Measurements from ENCODE around the gene PPP6R3. TPM values are rescaled to one million over a fixed set of nuclear protein-coding genes. Genes with fewer than 3 reads are reported as not detected.
A peak's percentile ranks its signal among the peaks of the same experiment; 100 is the strongest.

The PPP6R3 gene
- total RNA-seq, 2 donors from 2014 or later = 84.2 to 92.9 TPM

GRCh38 chr11:68652683-68653156 lies 192.2 kb downstream of the PPP6R3 start:
- intact Hi-C loops (cut with DNase I) = loop anchor here in 1 of 2 donors (5.0 kb wide), 1 partner anchor 1415 kb away; no protein-coding TSS in a partner anchor
- no peak for DNase-seq (ENCODE audit: low spot score)

- intact Hi-C loops (cut with DNase I) = loop anchor here in 1 of 2 donors (5.0 kb wide), 1 partner anchor 1414 kb away; no protein-coding TSS in a partner anchor
- no peak for DNase-seq (ENCODE audit: low spot score)
These were observed 193.2 kb downstream of the PPP6R3 start for GRCh38 chr11:68653486-68654430.

GRCh38 chr11:68654978-68655377 lies 194.4 kb downstream of the PPP6R3 start:
- intact Hi-C loops (cut with DNase I) = loop anchor here in 1 of 2 donors (5.0 kb wide), 2 partner anchors 1412 to 1608 kb away; no protein-coding TSS in a partner anchor

GRCh38 chr11:68655406-68655805 lies 194.9 kb downstream of the PPP6R3 start:
- intact Hi-C loops (cut with DNase I) = loop anchor here in 1 of 2 donors (5.0 kb wide), 1 partner anchor 1608 kb away; no protein-coding TSS in a partner anchor
- DNase-seq (ENCODE audit: low spot score) = peak; percentile 48

More at GRCh38 chr11:68654978-68655377, 194.4 kb downstream of the PPP6R3 start:
- no peak for DNase-seq (ENCODE audit: low spot score)

- intact Hi-C loops (cut with DNase I) = loop anchor here in 1 of 2 donors (5.0 kb wide), 1 partner anchor 1609 kb away; no protein-coding TSS in a partner anchor
- no peak for DNase-seq (ENCODE audit: low spot score)
These were observed 195.3 kb downstream of the PPP6R3 start for GRCh38 chr11:68655806-68656205.

- peak; percentile 70 for DNase-seq (ENCODE audit: low spot score)
- intact Hi-C loops (cut with DNase I) = loop anchor here in 1 of 2 donors (5.0 kb wide), 1 partner anchor 1610 kb away; no protein-coding TSS in a partner anchor
These were observed 196.6 kb downstream of the PPP6R3 start for GRCh38 chr11:68657021-68657780.

GRCh38 chr11:68658097-68658496 lies 197.5 kb downstream of the PPP6R3 start:
- DNase-seq (ENCODE audit: low spot score) = peak; percentile 55
- intact Hi-C loops (cut with DNase I) = loop anchor here in 1 of 2 donors (5.0 kb wide), 1 partner anchor 1611 kb away; no protein-coding TSS in a partner anchor

- DNase-seq (ENCODE audit: low spot score) = peak; percentile 80
- intact Hi-C loops (cut with DNase I) = loop anchor here in 1 of 2 donors (5.0 kb wide), 1 partner anchor 1611 kb away; no protein-coding TSS in a partner anchor
These were observed 198.1 kb downstream of the PPP6R3 start for GRCh38 chr11:68658661-68659060.

GRCh38 chr11:68659158-68659921 lies 198.8 kb downstream of the PPP6R3 start:
- DNase-seq (ENCODE audit: low spot score) = peak; percentile 91

GRCh38 chr11:68660066-68660810 lies 199.7 kb downstream of the PPP6R3 start:
- intact Hi-C loops (cut with DNase I) = no loop called here
- DNase-seq (ENCODE audit: low spot score) = peak; percentile 62

More at GRCh38 chr11:68659158-68659921, 198.8 kb downstream of the PPP6R3 start:
- intact Hi-C loops (cut with DNase I) = loop anchor here in 1 of 2 donors (5.0 kb wide), 1 partner anchor 1612 kb away; no protein-coding TSS in a partner anchor

GRCh38 chr11:68661014-68661413 lies 200.5 kb downstream of the PPP6R3 start:
- intact Hi-C loops (cut with DNase I) = no loop called here

GRCh38 chr11:68661697-68662603 lies 201.4 kb downstream of the PPP6R3 start:
- intact Hi-C loops (cut with DNase I) = no loop called here
- peak; percentile 67 for DNase-seq (ENCODE audit: low spot score)

More at GRCh38 chr11:68661014-68661413, 200.5 kb downstream of the PPP6R3 start:
- DNase-seq (ENCODE audit: low spot score) = peak; percentile 76

GRCh38 chr11:68663482-68664010 lies 203.0 kb downstream of the PPP6R3 start:
- DNase-seq (ENCODE audit: low spot score) = peak; percentile 56
- intact Hi-C loops (cut with DNase I) = no loop called here

- peak; percentile 28 for DNase-seq (ENCODE audit: low spot score)
- intact Hi-C loops (cut with DNase I) = no loop called here
These were observed 203.6 kb downstream of the PPP6R3 start for GRCh38 chr11:68664141-68664540.

GRCh38 chr11:68664906-68665305 lies 204.4 kb downstream of the PPP6R3 start:
- intact Hi-C loops (cut with DNase I) = no loop called here
- peak; percentile 41 for DNase-seq (ENCODE audit: low spot score)
